HG02571 (cell line): ENCODE results near the gene LALBA.
"Not testable (repeated sequence)": the region's sequence is repeated elsewhere in the genome, so short reads cannot be mapped to it uniquely, and the experiment has no call there.

Experiments
- ATAC-seq: cut with Tn5 transposase; IDR thresholded peaks from one replicate; pipeline ENCODE4 v1.9.1; 2021; ENCODE audit warnings: mild to moderate bottlenecking, moderate library complexity; ENCODE audit not compliant: unreplicated experiment

LALBA gene

DNA sequence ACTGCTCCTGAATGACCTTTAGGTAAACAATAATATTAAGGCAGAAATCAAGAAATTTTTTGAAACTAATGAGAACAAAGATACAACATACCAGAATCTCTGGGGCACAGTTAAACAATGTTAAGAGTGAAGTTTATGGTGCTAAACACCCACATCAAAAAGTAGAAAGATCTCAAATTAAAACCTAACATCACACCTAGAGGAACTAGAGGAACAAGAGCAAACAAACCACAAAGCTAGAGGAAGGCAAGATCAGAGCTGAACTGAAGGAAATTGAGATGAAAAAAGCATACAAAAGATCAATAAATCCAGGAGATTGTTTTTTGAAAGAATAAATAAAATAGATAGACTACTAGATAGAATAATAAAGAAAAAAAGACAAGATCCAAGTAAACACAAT, 37.2 kb downstream of the LALBA start:
- ATAC-seq, result no peak

DNA sequence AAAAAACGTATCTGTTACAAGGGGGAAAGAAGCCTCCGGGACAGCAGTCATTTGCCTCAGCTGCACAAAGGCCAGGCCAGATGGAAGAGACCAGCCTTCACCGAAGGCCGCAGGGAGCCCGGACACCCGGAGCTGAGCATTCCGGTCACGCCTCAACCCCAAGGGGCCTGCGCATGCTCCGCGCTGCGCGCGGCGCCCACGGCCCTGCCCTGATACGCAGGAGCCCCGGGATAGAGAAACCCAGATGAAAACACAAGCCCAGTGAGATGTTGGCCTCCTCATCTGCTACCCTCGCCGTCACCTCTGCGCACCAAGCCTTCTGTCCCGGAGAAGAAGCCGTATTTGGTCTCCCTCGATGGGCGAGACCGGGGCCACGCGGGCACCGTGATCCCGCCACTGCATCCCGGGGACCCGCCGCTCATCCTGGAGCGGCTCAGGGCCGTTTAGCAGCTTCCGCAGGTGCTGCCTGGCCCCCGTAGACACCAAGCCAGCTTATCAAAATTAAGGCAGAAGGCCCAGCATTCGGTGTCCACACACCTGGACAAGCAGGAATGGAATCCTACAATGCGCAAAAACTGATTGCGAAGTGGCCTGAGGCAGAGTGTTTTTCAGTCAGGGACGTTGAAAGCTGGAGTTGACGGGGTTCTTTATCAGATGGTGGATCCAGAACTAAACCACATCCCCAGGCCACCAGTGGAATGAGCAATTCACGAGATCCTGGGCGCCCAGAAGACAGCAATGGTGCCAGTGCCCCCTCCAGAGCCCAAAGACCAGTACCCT, 41.8 kb downstream of the LALBA start:
- ATAC-seq, result no peak

DNA sequence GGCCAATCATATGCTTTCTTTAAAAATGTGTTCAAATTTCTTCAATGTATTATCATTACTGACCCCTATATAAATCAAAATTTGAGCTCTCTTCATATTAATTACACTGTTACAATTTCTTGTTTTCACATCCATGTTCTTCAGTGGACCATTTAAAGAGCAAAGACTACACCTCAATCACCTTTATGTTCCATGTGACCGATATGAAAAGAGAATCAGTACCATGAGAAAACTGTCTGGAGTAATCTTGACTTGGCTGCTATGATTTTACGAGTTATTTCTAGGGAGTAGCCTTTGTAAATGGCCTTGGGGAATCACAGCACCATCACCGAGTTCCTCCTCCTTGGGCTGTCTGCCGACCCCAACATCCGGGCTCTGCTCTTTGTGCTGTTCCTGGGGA, 44.5 kb downstream of the LALBA start, which contains the start of gene OR8S1:
OR8S1 (plus strand) TSS at position 301 of the 400 bp plus-strand sequence; CDS start at position 301, 0 bp downstream.
- ATAC-seq, result no peak

- ATAC-seq, result not testable (repeated sequence)
Measured at GRCh38 chr12:48520381-48520780, 49.5 kb downstream of the LALBA start.
